Anterior cingulate cortex (tissue), 58 donors: Measurements from ENCODE around the gene DMRTC1.
"Not testable (repeated sequence)": the region's sequence is repeated elsewhere in the genome, so short reads cannot be mapped to it uniquely, and the experiment has no call there.

Experiments
- DNase-seq, 58 donors: peaks; one replicate each; lab custom pipeline; 2025; lab: John Stamatoyannopoulos, UW

The DMRTC1 gene, protein sequence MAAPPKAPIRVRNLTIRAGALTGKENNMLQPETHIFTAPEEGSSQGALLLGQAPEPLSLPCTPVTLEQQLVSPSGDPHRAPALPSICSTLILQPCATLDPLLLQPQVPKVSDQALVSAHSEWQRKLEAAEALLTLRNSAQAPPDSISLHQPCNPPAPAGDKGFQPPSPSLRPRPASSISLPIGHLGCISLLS

GRCh38 chrX:72943819-72944169 is at the start of gene DMRTC1:
Gene DMRTC1, minus strand, starts transcription at chrX:72943837. Its CDS starts 68,143 bp downstream, at chrX:72875694.
- DNase-seq, result not testable (repeated sequence)

DNA sequence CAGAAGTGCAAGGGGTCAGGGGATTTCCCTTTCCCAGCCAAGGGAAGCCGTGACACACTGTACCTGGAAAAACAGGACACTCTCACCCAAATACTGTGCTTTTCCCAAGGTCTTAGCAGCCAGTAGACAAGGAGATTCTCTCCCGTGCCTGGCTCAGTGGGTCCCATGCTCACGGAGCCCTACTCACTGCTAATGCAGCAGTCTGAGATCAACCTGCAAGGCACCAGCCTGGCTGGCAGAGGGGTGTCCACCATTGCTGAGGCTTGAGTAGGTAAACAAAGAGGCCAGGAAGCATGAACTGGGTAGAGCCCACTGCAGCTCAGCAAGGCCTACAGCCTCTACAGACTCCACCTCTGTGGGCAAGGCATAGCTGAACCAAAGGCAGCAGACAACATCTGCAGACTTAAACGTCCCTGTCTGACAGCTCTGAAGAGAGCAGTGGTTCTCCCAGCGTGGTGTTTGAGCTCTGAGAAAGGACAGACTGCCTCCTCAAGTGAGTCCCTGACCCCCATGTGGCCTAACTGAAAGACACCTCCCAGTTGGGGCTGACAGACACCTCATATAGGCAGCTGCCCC is 37.3 kb upstream of the DMRTC1 start:
- not testable (repeated sequence) for DNase-seq

DNA sequence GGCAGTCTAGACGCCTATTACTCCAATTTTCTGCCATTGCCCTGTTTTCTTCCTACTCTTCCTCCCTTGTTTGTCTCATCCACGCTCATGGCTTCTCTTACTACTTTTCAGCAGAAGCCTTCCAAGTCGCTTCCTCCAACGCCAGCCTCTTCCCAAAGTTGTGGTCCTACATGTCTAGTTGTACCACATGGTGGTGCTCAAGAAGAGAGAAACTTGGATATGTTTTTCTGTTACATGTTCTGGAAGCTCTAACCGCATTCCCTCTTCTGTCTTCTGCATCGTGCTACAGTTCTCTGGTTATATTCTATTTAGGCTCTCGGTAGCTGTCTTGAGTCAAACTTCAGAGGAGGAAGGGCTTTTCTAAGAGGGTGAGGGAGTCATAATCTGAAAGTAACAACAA is 31.2 kb upstream of the DMRTC1 start:
- DNase-seq, result not testable (repeated sequence)

DNA sequence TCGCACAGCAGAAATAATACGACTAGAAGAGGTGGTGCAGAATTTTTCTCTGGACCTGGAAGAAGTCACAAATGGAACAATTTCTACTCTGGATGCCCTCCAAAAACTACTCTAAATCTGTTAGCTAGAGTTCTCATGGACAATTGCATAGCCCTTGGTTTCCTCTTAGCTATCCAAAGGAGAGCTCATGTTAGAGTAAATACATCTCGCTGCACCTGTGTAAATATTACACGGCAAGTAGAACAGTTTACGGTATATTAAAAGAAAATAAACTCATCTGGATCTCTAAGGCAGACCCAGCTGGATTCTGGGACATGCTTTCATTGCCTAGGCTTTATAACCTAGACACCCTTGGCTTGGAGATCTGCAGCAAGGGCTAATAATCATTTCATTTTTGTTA is 28.2 kb upstream of the DMRTC1 start:
- DNase-seq, result not testable (repeated sequence)

GRCh38 chrX:72959971-72960370 is 16.3 kb upstream of the DMRTC1 start:
- not testable (repeated sequence) for DNase-seq

DNA sequence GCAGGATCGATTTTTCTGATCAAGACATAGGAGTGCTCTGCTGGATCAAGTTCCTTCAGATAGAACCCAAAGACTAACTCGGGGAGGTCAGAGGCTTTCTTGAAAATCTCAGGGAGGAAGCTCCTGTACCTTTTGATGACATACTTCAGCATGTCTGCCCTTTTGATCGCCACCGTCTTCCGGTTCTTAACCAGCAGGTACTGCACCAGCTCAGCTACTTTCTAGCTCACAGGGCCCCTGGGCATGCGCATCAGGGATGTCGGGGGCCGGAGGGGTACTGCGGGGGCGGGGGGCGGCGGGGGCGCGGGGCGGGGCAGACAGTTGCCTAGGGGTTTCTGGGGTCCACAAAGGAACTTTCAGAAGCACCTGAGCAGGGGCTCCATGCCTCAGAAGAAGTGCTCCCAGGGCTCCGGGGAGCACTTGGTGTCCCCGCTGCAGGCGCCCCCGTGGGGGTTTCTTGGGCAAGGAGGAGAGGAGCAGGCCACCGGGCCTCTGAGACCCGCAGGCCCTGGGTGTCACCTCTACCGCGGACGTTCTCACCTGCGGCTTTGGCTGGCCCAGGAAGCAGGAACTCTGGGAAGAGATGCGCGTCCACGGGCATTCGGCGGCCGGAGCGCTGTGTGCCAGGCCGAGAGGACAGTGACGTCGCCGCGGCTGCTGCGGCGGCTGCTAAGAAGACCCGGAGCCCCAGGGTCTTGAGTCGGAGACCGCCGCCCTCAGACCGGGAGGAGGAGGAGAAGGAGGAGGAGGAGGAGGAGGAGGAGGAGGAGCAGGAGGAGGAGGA is 410 bp downstream of the DMRTC1 start:
- not testable (repeated sequence) for DNase-seq

DNA sequence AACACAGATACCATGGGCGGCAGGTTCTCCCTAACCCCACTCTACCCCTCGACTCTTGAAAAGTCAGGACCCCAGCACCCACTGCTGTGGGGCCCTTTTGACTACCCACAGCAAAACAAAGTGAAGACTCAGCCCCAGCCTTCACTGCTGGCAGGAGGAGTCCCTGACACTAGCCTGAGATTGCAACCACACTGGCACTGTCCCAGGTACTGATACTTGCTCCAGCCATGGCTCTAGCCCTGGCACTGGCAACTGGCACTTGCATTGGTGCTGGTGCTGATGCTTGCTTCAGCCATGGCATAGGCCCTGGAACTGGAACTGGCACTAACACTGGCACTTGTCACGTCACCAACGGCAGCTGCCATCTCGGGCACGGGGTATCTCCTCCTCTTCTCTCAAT is 1.4 kb downstream of the DMRTC1 start:
- not testable (repeated sequence) for DNase-seq

GRCh38 chrX:72937906-72938305 is 5.7 kb downstream of the DMRTC1 start, which contains the start of gene FAM236A:
Gene FAM236A, plus strand, starts transcription at chrX:72938206. Its CDS starts 57 bp downstream, at chrX:72938263.
- not testable (repeated sequence) for DNase-seq

DNA sequence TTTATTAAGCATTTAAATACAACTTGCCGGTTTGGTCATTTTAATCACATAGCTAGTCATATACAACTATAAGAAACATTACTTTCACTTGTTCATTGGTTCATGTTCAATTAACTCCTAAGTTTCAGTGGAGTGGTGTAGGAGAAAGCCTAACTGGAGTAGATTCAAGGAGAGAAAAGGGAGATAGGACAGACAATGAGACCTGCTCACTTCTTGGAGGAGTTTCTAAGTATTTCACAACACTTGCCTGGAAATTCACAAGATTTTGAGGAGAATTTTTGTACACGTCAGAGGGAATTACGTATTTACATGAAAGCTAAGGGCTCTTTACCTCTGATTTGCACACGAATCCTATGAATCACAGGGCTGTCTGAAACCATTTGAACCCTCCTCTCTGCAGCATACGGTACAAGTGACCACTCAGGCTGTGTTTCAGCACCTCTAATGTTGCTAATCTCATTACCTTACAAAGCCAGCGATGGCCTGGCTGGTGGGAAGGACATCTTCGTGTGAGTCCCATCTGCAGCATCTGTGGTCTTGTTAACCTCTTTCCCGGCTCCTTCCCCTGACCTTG is 6.7 kb downstream of the DMRTC1 start:
- not testable (repeated sequence) for DNase-seq

GRCh38 chrX:72936455-72936854 is 7.2 kb downstream of the DMRTC1 start:
- not testable (repeated sequence) for DNase-seq

GRCh38 chrX:72932283-72932682 is 11.4 kb downstream of the DMRTC1 start:
- not testable (repeated sequence) for DNase-seq

- DNase-seq, result not testable (repeated sequence)
Measured at GRCh38 chrX:72916096-72916495, 27.5 kb downstream of the DMRTC1 start.

DNA sequence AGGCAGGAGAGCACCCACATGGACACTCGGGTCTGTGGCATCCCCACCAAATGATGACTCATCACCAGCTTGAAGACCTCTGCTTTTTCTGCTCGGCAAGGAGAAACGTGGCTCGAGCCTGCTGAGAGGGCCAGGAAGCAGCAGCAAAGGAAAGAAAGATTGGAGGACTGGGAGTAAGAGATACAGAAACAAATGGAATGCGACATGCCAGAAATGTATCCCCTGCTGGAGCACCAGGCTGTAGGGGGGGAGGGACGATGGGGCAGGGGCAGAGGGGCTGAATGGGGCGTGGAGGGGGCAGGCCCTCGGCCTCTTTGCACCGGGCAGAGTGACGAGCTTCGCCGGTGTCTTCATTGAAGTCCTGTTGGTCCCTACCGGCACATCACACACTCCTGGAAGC is 31.3 kb downstream of the DMRTC1 start, which contains the start of gene FAM236C:
FAM236C (plus strand) TSS at position 301 of the 400 bp plus-strand sequence. CDS start 100 bp downstream, outside the sequence.
- DNase-seq, result not testable (repeated sequence)

DNA sequence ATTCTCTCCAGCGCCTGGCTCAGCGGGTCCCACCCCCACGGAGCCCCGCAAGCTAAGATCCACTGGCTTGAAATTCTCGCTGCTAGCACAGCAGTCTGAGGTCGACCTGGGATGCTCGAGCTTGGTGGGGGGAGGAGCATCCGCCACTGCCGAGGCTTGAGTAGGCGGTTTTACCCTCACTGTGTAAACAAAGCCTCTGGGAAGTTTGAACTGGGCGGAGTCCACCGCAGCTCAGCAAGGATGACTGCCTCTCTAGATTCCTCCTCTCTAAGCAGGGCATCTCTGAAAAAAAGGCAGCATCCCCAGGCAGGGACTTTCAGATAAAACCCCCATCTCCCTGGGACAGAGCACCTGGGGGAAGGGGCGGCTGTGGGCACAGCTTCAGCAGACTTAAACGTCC is 53.9 kb downstream of the DMRTC1 start:
- not testable (repeated sequence) for DNase-seq

DNA sequence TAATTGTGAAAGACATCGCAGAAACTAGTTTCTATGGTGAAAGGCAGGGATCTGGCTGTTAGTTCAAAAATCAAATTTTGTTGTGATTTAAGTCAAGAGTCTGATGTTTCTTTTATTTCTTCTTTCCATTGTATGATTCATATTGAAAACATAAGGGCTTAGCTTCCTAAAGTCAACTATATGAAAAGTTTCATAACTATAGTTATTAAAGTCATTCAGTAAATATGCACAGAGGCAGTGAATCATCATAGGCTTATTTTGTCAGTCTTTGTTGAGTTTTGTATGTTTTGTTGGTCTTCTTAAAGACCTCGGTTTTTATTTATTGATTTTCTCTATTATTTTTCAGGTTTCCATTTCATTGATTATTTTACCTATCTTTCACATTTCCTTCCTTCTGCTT is 60.7 kb downstream of the DMRTC1 start:
- DNase-seq, result not testable (repeated sequence)

DNA sequence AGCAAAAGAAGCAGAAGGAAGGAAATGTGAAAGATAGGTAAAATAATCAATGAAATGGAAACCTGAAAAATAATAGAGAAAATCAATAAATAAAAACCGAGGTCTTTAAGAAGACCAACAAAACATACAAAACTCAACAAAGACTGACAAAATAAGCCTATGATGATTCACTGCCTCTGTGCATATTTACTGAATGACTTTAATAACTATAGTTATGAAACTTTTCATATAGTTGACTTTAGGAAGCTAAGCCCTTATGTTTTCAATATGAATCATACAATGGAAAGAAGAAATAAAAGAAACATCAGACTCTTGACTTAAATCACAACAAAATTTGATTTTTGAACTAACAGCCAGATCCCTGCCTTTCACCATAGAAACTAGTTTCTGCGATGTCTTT is 106.1 kb downstream of the DMRTC1 start:
- not testable (repeated sequence) for DNase-seq

GRCh38 chrX:72830701-72831100 is 112.9 kb downstream of the DMRTC1 start:
- not testable (repeated sequence) for DNase-seq
